ENCODE data around the gene NEDD4L.
"Not testable (repeated sequence)": the region's sequence is repeated elsewhere in the genome, so short reads cannot be mapped to it uniquely, and the experiment has no call there.

NEDD4L gene

GRCh38 chr18:58043491-58044369 is at the start of gene NEDD4L:
Gene NEDD4L, plus strand, starts transcription at chr18:58044226. Its CDS starts 435 bp downstream, at chr18:58044661.
- DNase-seq (ENCODE audit: low spot score) = peak; percentile 84

GRCh38 chr18:57995331-57995730 is 48.7 kb upstream of the NEDD4L start:
- DNase-seq (ENCODE audit: low spot score) = no peak

DNA sequence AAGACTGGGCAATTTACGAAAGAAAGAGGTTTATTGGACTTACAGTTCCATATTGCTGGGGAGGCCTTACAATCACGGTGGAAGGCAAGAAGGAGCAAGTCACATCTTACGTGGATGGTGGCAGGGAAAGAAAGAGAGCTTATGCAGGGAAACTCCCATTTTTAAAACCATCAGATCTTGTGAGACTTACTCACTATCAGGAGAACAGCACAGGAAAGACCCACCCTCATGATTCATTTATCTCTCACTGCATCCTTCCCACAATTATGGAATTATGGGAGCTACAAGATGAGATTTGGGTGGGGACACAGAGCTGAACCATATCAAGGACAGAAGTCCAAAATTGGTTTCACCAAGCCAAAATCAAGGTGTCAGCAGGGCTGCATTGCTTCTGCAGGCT is 47.1 kb upstream of the NEDD4L start:
- not testable (repeated sequence) for DNase-seq (ENCODE audit: low spot score)

GRCh38 chr18:57997820-57998219 is 46.2 kb upstream of the NEDD4L start:
- DNase-seq (ENCODE audit: low spot score) = no peak

DNA sequence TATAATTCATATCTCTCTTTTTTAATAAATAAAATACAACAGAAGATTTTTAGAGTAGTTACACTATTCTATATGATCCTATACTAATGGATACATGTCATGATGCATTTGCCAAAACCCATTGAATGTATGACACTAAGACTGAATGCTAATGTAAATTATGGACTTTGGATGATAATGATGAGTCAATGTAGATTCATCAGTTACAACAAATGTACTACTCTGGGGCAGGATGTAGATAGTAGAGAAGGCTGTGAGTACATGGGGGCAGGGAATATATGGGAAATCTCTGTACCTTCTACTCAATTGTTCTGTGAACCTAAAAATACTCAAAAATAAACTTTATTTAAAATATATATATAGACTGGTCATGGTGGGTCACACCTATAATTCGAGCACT is 45.6 kb upstream of the NEDD4L start:
- no peak for DNase-seq (ENCODE audit: low spot score)

DNA sequence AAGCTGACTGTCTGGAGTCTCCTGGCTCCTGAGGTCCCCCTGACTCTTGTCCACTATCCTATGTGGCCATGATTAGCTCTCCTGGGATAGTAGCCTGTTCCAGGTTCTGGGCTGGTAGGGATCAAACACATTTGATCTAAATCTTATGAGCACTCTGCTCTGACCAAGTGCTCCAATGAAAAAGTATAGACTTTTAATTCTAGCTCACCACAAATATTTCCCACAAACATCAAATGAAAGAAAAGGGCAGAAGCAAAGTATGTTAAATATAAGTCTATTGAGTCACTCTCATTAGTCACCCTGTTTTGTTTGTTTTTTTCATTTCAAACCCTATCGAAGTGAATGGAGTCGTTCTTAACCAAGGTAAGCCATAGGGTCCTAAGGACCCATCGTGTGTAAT is 39.7 kb upstream of the NEDD4L start:
- DNase-seq (ENCODE audit: low spot score) = peak; percentile 66

GRCh38 chr18:58005011-58005410 is 39.0 kb upstream of the NEDD4L start:
- no peak for DNase-seq (ENCODE audit: low spot score)

DNA sequence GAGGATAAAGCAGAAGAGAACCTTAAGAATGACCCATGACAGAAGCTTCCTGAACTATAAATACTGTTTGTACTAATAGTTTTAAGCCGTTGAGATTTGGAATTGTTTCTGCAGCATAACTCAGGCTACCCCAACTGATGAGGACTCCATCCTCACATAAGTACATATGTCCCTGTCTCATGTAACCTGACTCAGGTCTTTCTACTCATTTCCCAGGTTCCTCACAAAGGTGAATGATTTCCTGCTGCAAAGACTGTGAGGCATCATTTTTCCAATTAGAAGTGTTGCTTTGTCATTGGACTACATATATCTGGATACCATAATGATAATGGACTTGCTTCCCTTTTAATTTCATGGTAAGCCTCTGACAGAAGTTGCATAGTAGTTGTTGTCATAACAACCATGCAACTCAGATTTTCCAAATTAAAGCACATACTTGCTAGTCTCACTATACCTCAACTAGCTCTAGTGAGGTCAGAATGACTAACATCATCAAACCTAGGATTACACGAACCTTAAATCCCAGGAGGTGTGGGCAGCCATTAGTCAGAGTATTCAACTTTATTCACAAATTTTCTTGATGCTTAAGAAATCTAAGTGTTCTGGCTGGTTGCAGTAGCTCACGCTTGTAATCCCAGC is 38.0 kb upstream of the NEDD4L start:
- DNase-seq (ENCODE audit: low spot score) = peak; percentile 60

DNA sequence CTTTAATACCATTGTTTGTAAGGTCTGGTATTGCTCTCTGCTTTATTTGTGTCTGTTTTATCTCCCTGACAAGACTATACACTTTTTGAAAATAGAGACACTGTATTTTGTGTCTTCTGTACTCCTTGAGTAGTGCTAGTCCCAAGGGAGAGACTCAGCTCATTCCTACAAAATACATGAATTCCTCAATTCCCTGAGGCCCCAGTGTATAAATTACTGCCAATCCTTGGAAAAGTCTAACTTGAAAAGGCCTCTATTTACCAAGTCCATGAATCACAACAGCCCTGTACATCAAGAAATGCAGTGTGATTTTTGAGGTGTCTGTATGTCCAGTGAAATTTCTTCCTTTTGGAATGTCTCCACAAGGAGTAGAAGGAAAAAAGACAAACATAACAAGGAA is 34.9 kb upstream of the NEDD4L start:
- peak; percentile 7 for DNase-seq (ENCODE audit: low spot score)

DNA sequence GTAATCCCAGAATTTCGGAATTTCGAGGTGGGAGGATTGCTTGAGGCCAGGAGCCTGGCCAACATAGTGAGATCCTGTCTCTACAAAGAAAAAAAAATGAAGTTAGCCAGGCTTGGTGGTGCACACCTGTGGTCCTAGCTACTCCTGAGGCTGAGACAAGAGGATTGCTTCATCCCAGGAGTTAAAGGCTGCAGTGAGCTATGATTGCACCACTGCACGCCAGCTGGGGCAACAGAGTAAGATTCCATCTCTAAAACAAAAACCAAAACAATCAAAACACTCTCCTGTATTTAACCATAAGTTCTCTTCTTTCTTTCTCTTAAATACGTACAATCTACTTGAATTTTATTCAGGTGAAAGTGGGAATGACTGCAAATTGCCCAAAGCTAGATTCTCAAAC is 33.8 kb upstream of the NEDD4L start:
- DNase-seq (ENCODE audit: low spot score) = no peak

GRCh38 chr18:58012356-58012755 is 31.7 kb upstream of the NEDD4L start:
- no peak for DNase-seq (ENCODE audit: low spot score)

- peak; percentile 17 for DNase-seq (ENCODE audit: low spot score)
Observed at GRCh38 chr18:58013241-58014211, 30.5 kb upstream of the NEDD4L start.

GRCh38 chr18:58015065-58015780 is 28.8 kb upstream of the NEDD4L start:
- DNase-seq (ENCODE audit: low spot score) = no peak

- no peak for DNase-seq (ENCODE audit: low spot score)
Observed at GRCh38 chr18:58017267-58017666, 26.8 kb upstream of the NEDD4L start.

GRCh38 chr18:58020567-58021107 is 23.4 kb upstream of the NEDD4L start:
- no peak for DNase-seq (ENCODE audit: low spot score)

DNA sequence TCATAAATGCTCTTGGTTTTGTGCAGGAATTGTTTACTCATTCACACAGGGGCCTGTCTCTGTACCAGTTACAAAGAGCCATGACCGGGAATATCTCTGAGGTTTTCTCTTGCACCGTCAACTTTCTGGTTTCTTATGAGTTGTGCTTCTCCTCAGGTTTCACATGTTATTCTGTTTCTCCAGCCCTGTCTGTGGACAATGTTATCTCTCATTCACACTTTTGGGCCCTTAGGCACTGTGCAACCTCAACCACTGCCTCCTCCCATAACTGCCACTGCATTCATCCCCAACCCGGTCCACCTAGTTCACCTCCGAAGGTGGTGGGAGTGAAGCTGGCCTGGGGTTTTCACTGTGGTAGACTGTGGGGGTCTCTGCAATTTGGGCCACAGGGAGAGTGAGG is 22.5 kb upstream of the NEDD4L start:
- no peak for DNase-seq (ENCODE audit: low spot score)

DNA sequence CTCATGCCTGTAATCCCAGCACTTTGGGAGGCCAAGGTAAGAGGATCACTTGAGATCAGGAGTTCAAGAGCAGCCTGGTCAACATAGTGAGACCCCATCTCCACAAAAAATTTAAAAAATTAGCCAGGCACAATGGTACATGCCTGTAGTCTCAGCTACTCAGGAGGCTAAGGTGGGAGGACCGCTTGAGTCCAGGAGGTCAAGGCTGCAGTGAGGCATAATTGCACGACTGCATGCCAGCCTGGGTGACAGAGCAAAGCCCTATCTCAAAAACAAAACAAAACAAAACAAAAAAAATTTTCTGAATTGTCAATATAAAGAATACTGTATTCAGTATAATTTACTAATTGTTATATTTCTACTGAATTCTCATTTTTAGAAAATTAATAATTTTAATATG is 20.9 kb upstream of the NEDD4L start:
- DNase-seq (ENCODE audit: low spot score) = no peak

DNA sequence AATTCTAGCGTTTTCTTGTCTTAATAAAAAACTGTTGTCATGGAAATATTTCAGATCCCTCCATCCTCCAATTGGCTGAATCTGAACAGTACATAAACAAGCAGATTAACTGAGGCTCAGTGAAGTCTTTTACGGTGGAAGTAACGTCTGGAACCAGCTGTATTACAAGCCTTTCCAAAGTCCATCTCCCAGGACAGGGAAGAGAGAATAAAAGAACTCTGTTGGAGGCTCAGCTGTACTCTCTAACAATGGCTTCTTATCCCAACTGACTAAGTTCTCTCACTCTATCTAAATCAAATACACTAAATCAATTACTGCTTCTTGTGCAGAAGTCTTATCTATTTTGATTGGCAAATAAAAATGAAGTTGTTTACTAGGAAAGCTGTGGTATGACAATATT is 19.9 kb upstream of the NEDD4L start:
- no peak for DNase-seq (ENCODE audit: low spot score)

DNA sequence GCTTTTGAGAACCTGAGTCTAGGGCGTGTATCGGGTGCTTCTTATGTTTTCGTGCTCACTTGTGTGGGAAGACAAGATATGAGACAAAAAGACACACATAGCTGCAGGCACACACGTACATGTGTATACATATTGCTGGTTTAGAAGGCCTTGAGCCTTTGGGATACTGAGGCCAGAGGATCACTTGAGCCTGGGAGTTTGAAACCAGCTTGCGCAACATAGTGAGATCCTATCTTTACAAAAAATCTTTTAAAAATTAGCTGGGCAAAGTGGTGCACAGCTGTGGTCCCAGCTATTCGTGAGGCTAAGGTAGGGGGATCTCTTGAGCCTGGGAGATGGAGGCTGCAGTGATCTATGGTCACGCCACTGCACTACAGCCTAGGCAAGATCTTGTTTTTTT is 18.8 kb upstream of the NEDD4L start:
- DNase-seq (ENCODE audit: low spot score) = no peak

DNA sequence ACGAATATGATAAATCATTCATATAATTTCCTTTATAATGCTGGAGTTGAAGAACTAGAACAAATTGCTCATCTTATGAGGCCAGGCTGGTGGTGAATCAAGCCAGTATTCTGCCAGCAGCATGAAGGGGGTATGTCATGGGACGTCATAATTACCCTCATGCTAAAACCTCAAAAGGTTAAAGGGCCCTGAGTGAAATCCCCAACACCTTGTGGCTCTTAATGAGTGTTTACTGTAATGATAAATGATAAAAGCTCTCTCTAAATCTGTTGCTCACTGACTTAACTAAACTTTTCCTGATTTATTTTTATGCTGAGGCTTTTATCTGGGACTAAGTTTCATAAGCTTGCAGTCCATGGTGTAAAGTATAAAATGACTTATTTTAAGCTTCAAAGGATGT is 18.3 kb upstream of the NEDD4L start:
- DNase-seq (ENCODE audit: low spot score) = no peak

DNA sequence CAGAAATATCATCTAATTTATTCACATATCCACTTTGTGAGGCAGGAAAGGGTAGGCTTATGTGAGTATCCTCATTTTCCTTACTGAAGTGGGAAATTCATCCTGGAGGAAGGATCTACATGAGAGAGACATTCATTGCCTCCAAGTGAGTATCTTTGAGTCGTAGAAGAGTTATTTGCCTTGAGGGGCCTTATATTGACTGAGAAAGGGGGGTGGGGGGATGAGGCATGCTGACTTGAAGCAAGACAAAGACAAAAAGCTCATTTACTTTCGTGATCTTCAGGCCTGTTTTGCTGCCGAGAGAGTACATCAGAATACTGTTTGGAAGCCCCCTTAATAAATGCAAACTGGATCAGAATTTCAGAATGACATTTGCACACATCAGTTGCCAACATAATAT is 17.6 kb upstream of the NEDD4L start:
- DNase-seq (ENCODE audit: low spot score) = no peak
